GM19463 (cell line): ENCODE results near the gene LAIR2.
"Not testable (repeated sequence)": the region's sequence is repeated elsewhere in the genome, so short reads cannot be mapped to it uniquely, and the experiment has no call there.

Experiments
- ATAC-seq: cut with Tn5 transposase; IDR thresholded peaks from one replicate; pipeline ENCODE4 v1.9.1; 2021; ENCODE audit warnings: mild to moderate bottlenecking, moderate library complexity; ENCODE audit not compliant: unreplicated experiment

The LAIR2 gene

GRCh38 chr19:54492568-54492967, 10.1 kb upstream of the LAIR2 start:
- no peak for ATAC-seq

DNA sequence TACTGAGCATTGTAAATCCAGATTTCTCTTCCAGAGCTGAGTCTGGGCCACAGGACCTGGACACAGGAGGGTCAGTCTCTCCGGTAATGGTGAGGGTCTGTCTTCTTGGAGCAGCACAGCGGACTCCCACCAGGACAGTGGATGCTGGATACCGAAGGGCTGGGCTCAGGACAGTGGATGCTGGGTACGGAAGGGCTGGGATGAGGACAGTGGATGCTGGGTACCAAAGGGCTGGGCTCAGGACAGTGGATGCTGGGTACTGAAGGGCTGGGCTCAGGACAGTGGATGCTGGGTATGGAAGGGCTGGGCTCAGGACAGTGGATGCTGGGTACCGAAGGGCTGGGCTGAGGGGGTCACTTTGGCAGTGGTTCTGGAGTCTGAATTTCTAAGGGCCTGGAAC, 9.6 kb upstream of the LAIR2 start:
- ATAC-seq = not testable (repeated sequence)

DNA sequence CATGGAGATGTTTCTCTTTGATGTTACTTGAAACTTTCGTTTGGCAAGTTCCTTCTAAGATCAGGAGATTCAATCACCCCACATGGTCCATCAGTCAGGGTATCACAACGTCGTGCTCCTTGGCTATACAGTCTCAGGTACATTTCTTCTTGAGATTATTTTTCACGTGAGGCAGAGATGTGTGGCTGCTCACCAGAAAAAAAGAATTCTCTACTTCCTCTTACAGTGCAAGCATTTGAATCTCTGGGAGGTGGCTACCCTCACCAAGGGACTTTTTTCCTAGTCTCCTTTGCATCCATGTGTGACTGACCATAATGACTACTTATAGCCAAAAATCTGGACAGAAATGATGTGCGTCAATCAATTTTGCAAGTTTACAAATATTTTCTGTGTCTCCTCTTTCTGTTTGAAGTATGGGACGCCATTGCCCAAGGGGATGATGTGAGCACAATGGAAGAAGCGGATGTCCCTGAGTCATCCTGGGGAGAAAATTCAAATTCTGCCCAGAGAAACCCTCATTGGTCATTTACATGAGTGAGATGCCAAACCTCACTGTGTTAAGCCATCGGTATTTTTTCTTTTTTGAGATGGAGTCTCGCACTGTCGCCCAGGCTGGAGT, 8.6 kb upstream of the LAIR2 start:
- no peak for ATAC-seq

- ATAC-seq = not testable (repeated sequence)
Observed at GRCh38 chr19:54495284-54495683, 7.3 kb upstream of the LAIR2 start.

DNA sequence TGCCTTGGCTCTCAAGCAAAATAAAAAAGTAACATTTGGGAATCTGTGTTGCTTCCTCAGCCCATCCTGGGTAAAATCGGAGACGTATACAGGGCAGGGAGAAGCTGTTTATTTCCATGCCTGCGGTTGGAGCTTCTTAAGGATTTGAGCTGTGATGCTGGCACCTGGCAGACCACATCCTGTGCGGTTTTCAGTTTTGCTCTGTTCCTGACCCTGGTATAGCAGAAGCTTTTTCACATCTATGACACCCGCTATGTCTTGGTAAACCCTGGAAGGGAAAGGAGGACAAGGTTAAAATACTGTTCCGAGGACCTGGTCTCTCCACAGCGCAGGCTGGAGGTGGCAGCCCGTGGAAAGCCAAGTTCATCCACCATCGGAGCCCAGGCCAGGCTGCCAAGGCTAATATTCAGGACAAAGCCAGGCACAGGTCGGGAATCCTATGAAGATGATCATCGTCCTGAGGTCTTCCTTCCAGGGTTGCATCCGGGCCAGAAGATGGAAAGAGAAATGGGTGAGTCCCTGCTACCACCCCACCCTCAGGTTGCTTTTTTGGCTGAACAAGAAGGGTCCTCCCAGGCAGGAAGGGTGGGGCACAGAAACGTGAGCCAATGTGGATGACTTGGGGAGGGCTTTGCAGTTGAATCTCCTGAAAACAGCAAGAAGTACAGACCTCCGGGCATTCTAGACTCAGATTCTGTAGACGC, 4.7 kb upstream of the LAIR2 start:
- ATAC-seq = not testable (repeated sequence)

GRCh38 chr19:54498451-54498772, 4.2 kb upstream of the LAIR2 start:
- not testable (repeated sequence) for ATAC-seq

GRCh38 chr19:54505542-54505941, 2.9 kb downstream of the LAIR2 start:
- ATAC-seq = not testable (repeated sequence)

- ATAC-seq = no peak
Observed at GRCh38 chr19:54506079-54506478, 3.4 kb downstream of the LAIR2 start.

DNA sequence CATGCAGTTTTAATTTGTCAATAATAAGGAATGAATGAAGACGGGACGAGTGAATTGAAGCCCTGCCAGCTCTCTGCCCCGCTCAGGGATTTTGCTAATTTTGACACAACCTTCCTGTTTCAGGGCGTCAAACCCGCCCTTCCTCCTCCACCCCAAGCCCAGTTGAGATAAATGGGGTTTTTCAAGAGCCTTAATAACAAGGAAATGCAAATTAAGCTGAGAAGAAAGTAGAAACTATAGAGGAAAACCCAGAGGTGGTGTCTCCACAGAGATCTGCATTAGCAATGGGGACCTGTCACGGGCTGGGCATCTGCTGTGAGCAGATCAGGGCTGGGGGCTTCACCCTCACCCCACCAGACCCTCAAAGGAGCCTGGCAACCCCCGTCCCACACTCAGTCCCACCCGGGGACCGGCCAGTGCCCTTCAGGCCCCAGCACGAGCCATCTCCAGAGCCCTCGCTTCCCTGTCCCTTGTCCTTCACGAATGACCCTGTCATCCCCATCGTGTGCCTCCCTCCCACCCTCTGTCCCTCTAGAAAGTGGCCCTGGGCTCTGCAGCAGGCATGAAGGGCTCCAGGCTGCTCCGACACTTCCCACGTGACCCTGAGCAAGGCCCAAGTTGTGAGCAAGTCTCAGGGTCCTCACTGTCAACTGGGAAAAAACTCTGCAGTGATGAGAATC, 4.5 kb downstream of the LAIR2 start:
- not testable (repeated sequence) for ATAC-seq

DNA sequence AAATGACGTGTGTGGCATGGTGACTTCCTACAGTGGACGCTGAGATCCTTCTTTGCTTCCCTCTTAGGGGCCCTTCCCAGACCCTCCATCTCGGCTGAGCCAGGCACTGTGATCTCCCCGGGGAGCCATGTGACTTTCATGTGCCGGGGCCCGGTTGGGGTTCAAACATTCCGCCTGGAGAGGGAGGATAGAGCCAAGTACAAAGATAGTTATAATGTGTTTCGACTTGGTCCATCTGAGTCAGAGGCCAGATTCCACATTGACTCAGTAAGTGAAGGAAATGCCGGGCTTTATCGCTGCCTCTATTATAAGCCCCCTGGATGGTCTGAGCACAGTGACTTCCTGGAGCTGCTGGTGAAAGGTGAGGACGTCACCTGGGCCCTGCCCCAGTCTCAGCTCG, 5.2 kb downstream of the LAIR2 start:
- ATAC-seq = no peak

GRCh38 chr19:54508487-54508886, 5.9 kb downstream of the LAIR2 start:
- not testable (repeated sequence) for ATAC-seq

- ATAC-seq = not testable (repeated sequence)
Observed at GRCh38 chr19:54509200-54509940, 6.7 kb downstream of the LAIR2 start.

DNA sequence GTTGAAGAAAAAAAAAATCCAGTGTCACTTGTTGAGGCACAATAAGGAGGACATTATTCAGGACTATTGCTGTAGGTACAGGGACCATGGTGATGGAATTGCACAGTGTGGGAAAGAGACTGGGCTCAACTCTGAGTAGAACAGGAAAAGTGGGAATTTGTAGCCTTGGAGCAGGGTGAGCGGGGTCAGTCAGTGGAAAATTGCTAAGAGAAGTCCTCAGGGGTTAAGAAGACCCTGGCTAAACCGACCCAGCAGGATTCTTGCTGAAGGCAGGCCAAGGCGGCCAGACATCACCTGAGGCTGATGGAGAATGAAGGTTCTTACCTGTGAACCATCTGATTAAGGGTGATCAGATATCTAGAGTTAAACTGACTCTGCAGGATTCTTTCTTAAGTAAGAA, 12.5 kb downstream of the LAIR2 start:
- no peak for ATAC-seq

DNA sequence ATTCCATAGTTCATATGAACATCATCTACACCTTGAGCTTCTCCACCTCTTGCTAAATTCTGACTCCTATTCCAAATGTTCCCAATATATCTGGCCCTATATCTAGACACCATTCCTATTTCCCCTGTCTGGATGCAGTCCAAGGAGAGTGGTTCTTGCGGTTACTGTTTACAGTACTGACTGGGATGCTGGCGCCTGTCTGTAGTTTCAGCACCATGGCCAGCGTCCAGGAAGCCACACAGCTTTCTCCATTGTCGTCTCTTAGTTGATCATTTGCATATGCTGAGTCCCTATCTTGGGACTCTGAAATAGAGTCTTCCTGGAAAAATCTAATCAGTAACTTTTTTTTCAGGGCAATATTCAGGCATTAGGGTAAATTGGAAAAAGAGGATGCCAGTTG, 14.9 kb downstream of the LAIR2 start:
- ATAC-seq = no peak

- no peak for ATAC-seq
Observed at GRCh38 chr19:54518844-54519243, 16.2 kb downstream of the LAIR2 start.

DNA sequence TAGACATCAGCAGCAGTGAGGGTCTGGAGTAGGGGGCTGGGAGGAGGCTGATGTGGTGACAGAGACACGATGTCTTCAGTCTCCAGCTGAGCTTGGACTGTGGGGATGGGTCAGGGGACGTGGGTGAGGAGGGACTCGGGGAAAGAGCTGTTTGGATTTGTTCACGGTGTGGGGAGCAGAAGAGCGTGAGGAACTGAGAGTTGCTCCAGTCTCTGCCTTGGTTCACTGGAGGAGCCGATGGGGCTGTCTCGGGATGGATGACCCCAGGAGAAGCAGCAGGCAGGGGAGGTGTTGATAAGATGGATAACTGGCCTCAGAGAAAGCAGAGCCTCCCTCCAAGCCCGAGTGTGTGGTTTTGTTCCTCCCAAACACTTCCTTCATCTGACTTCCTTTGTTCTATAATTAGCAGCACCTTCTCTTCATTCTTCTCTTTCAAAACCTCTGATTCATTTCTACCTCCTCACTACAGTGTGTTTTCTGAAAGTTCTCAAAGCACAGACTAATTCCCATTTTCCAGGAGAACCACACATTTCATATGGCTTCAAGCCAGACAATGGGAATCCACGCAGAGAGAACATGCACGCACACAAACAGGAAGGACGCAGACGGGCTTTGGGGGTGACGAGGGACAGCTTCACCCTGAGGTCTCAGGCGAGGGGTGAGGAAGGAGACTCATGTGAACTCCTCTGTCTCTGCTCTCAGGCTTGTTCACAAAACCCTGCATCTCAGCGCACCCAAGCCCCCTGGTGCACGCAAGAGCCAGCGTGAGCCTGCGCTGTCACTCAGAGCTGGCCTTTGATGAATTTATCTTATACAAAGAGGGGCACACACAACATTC, 18.6 kb downstream of the LAIR2 start:
- ATAC-seq = no peak

DNA sequence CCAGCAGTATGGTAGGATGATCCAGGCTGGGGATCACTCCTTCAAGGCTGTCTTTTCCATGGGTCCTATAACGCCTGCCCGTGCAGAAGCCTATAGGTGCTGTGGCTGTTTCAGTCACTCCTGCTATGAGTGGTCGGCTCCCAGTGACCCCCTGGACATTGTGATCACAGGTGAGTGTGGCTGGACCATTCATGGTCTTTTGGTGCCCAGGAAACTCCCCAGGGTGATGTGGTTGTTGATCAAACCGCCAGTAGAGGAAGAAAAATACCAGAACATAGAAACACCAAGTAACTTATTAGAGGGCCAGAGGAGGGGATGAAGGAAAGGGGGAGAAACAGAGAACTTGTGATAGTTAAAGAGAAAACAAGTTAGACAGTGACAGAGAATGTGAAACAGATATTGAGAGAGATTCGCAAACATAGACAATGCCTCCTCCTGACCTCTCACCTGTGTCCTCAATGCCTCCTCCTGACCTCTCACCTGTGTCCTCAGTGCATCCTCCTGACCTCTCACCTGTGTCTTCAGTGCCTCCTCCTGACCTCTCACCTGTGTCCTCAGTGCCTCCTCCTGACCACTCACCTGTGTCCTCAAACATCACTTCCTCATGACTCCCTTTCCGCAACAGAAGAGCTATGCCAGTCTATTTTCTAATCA, 19.4 kb downstream of the LAIR2 start:
- ATAC-seq = no peak

GRCh38 chr19:54523403-54523802, 20.8 kb downstream of the LAIR2 start:
- ATAC-seq = no peak

DNA sequence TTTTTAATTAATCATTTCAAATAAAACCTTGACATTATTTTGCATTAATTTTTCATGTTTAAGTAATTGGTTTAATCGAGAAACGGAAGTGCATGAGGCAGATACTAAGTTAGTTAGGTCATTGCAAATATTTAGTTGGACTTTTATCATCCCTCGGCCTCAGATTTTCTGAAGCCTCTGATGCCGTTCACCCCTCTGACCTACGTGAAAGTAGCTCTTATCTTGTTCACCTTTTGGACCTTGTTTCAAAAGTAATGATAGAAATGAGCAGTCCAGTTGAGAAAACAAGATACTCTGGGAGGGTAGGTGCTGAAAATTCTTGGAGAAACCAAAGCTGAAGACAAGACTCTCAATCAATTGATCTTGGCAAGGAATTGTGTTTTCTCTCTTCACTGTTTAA, 23.0 kb downstream of the LAIR2 start:
- ATAC-seq = no peak

DNA sequence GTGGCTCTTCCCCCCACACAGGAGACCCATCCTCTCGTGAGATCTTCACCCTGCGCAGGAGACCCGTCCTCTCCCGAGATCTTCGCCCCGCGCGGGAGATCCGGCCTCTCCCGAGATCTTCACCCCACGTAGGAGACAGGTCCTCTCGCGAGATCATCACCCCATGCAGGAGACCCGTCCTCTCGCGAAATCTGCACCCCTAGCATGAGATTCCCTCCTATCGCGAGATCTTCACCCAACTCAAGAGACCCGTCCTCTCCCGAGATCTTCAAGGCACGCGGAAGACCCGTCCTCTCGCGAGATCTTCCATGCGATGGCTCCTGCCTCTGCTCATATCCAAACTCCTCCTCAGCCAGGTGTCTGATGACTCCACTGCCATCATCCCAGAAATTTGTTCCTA, 24.3 kb downstream of the LAIR2 start:
- no peak for ATAC-seq
